Measurements from ENCODE around the gene CFC1. TPM values are rescaled to one million over a fixed set of nuclear protein-coding genes. Genes with fewer than 3 reads are reported as not detected.
"Not testable (repeated sequence)": the region's sequence is repeated elsewhere in the genome, so short reads cannot be mapped to it uniquely, and the experiment has no call there.

The CFC1 gene
- total and polyA plus RNA-seq, 2 of the 8 experiments (the other 6 are each of a cell fraction or from before 2014, with no cell fraction given) = 0.14 TPM; not detected in 1

GRCh38 chr2:130641688-130642087, 42.3 kb upstream of the CFC1 start:
- H3K14ac ChIP-seq (ENCODE audit: insufficient read length); CTCF ChIA-PET (ENCODE audit: partially characterized antibody); H3K18ac ChIP-seq (ENCODE audit: extremely low read depth, low read length); H3K9ac ChIP-seq (replicated peaks in 1 of 4; ENCODE audit: extremely low read depth in 1 of 4, low read depth in 3 of 4, low read length in 3 of 4); DNase-seq (ENCODE audit: low read depth in 1 of 2, low spot score in 2 of 2); H2BK120ac ChIP-seq (replicated peaks; ENCODE audit: low read depth, low read length); H4K20me1 ChIP-seq (replicated peaks in 1 of 2; ENCODE audit: control insufficient read depth in 1 of 2, insufficient read depth in 2 of 2, low read length in 2 of 2); H3K23me2 ChIP-seq (ENCODE audit: low read depth, low read length); H3K56ac ChIP-seq (replicated peaks; ENCODE audit: insufficient read length, low read depth, low read length); H2BK12ac ChIP-seq (ENCODE audit: low read depth, low read length); H3K27ac ChIP-seq (ENCODE audit: low read depth, low read length); H2BK20ac ChIP-seq (ENCODE audit: low read length); H3K23ac ChIP-seq (ENCODE audit: insufficient read length); H4K5ac ChIP-seq (ENCODE audit: insufficient read length, low read depth, low read length); H3K27me3 ChIP-seq (replicated peaks in 1 of 4; ENCODE audit: control insufficient read depth in 3 of 4, extremely low read depth in 1 of 4, insufficient read depth in 3 of 4, low read length in 3 of 4); FAIRE-seq; H3K9me3 ChIP-seq (ENCODE audit: insufficient read depth in 2 of 2, low read depth in 1 of 2, low read length in 1 of 2); H4K91ac ChIP-seq (replicated peaks; ENCODE audit: insufficient read length, low read length); H2AK5ac ChIP-seq (ENCODE audit: low read depth, low read length); H3K4ac ChIP-seq (replicated peaks; ENCODE audit: insufficient read length, low read depth, low read length); H3K4me2 ChIP-seq (ENCODE audit: insufficient read depth in 1 of 2, low read depth in 2 of 2, low read length in 2 of 2); H3K36me3 ChIP-seq (ENCODE audit: control insufficient read depth in 2 of 4, insufficient read depth in 4 of 4, low read length in 3 of 4); H2AFZ ChIP-seq (ENCODE audit: low read length); H3K4me3 ChIP-seq (ENCODE audit: extremely low read depth in 1 of 4, insufficient read depth in 2 of 4, low read depth in 3 of 4, low read length in 4 of 4); H3K79me1 ChIP-seq (ENCODE audit: low read depth, low read length); H4K8ac ChIP-seq (ENCODE audit: extremely low read depth, insufficient read depth, low read length); H3K4me1 ChIP-seq (replicated peaks in 1 of 4; ENCODE audit: control insufficient read depth in 3 of 4, insufficient read depth in 4 of 4, low read length in 3 of 4); H3K79me2 ChIP-seq (ENCODE audit: control insufficient read depth in 1 of 2, insufficient read depth in 2 of 2, low read length in 2 of 2); POLR2A ChIA-PET (ENCODE audit: partially characterized antibody); H2BK5ac ChIP-seq (ENCODE audit: low read depth, low read length); H2BK15ac ChIP-seq (ENCODE audit: low read length): not testable (repeated sequence)
- WGBS, 2 experiments (ENCODE audit: extremely low coverage in 1 of 2, insufficient coverage in 1 of 2, insufficient read length in 1 of 2, insufficient replicate concordance in 2 of 2, low coverage in 1 of 2, low lambda C conversion rate in 2 of 2, missing lambda C conversion rate in 1 of 2) = 83% methylated on average over 4 of the region's 4 CpGs; no CpG with 5 or more reads in 1 of the 2 experiments

GRCh38 chr2:130638973-130639372, 39.6 kb upstream of the CFC1 start:
- POLR2A ChIA-PET (ENCODE audit: partially characterized antibody); H3K18ac ChIP-seq (ENCODE audit: extremely low read depth, low read length); H3K14ac ChIP-seq (ENCODE audit: insufficient read length); H2BK120ac ChIP-seq (replicated peaks; ENCODE audit: low read depth, low read length); H3K27me3 ChIP-seq (replicated peaks in 1 of 4; ENCODE audit: control insufficient read depth in 3 of 4, extremely low read depth in 1 of 4, insufficient read depth in 3 of 4, low read length in 3 of 4); H3K9me3 ChIP-seq (ENCODE audit: insufficient read depth in 2 of 2, low read depth in 1 of 2, low read length in 1 of 2); H4K91ac ChIP-seq (replicated peaks; ENCODE audit: insufficient read length, low read length); H3K4ac ChIP-seq (replicated peaks; ENCODE audit: insufficient read length, low read depth, low read length); H2AFZ ChIP-seq (ENCODE audit: low read length); H2AK5ac ChIP-seq (ENCODE audit: low read depth, low read length); H3K79me2 ChIP-seq (ENCODE audit: control insufficient read depth in 1 of 2, insufficient read depth in 2 of 2, low read length in 2 of 2); H3K36me3 ChIP-seq (ENCODE audit: control insufficient read depth in 2 of 4, insufficient read depth in 4 of 4, low read length in 3 of 4); H2BK15ac ChIP-seq (ENCODE audit: low read length); H2BK20ac ChIP-seq (ENCODE audit: low read length); H3K9ac ChIP-seq (replicated peaks in 1 of 4; ENCODE audit: extremely low read depth in 1 of 4, low read depth in 3 of 4, low read length in 3 of 4); H4K8ac ChIP-seq (ENCODE audit: extremely low read depth, insufficient read depth, low read length); CTCF ChIA-PET (ENCODE audit: partially characterized antibody); FAIRE-seq; H3K56ac ChIP-seq (replicated peaks; ENCODE audit: insufficient read length, low read depth, low read length); H4K5ac ChIP-seq (ENCODE audit: insufficient read length, low read depth, low read length); H3K4me2 ChIP-seq (ENCODE audit: insufficient read depth in 1 of 2, low read depth in 2 of 2, low read length in 2 of 2); H3K4me3 ChIP-seq (ENCODE audit: extremely low read depth in 1 of 4, insufficient read depth in 2 of 4, low read depth in 3 of 4, low read length in 4 of 4); H3K79me1 ChIP-seq (ENCODE audit: low read depth, low read length); H3K27ac ChIP-seq (ENCODE audit: low read depth, low read length); H4K20me1 ChIP-seq (replicated peaks in 1 of 2; ENCODE audit: control insufficient read depth in 1 of 2, insufficient read depth in 2 of 2, low read length in 2 of 2); H3K23ac ChIP-seq (ENCODE audit: insufficient read length); H3K23me2 ChIP-seq (ENCODE audit: low read depth, low read length); H2BK5ac ChIP-seq (ENCODE audit: low read depth, low read length); DNase-seq (ENCODE audit: low read depth in 1 of 2, low spot score in 2 of 2); H3K4me1 ChIP-seq (replicated peaks in 1 of 4; ENCODE audit: control insufficient read depth in 3 of 4, insufficient read depth in 4 of 4, low read length in 3 of 4); H2BK12ac ChIP-seq (ENCODE audit: low read depth, low read length): not testable (repeated sequence)
- WGBS, 2 experiments (ENCODE audit: extremely low coverage in 1 of 2, insufficient coverage in 1 of 2, insufficient read length in 1 of 2, insufficient replicate concordance in 2 of 2, low coverage in 1 of 2, low lambda C conversion rate in 2 of 2, missing lambda C conversion rate in 1 of 2) = 90% methylated on average over 2 of the region's 2 CpGs; no CpG with 5 or more reads in 1 of the 2 experiments
